Right kidney (tissue), 1 donor: ENCODE measurements around the gene TNFRSF1A.
"Not testable (repeated sequence)": the region's sequence is repeated elsewhere in the genome, so short reads cannot be mapped to it uniquely, and the experiment has no call there.

ENCODE experiments used
- DNase-seq: peaks from one replicate; pipeline ENCODE4 v3.0.0-alpha.2; 2016

The TNFRSF1A gene

GRCh38 chr12:6360080-6360571 lies 18.2 kb upstream of the TNFRSF1A start:
- DNase-seq: no peak

- no peak for DNase-seq
Observed at GRCh38 chr12:6358881-6359280, 17.0 kb upstream of the TNFRSF1A start.

- no peak for DNase-seq
Observed at GRCh38 chr12:6356374-6356820, 14.5 kb upstream of the TNFRSF1A start.

GRCh38 chr12:6355491-6356373 lies 13.9 kb upstream of the TNFRSF1A start:
- DNase-seq: no peak

GRCh38 chr12:6354495-6355393 lies 12.9 kb upstream of the TNFRSF1A start:
- DNase-seq: no peak

GRCh38 chr12:6352193-6353173 lies 10.6 kb upstream of the TNFRSF1A start:
- no peak for DNase-seq

- no peak for DNase-seq
Observed at GRCh38 chr12:6351622-6352021, 9.7 kb upstream of the TNFRSF1A start.

GRCh38 chr12:6347367-6348338 lies 5.8 kb upstream of the TNFRSF1A start:
- no peak for DNase-seq

- no peak for DNase-seq
Observed at GRCh38 chr12:6346942-6347341, 5.1 kb upstream of the TNFRSF1A start.

- DNase-seq: no peak
Observed at GRCh38 chr12:6346235-6346832, 4.5 kb upstream of the TNFRSF1A start.

- DNase-seq: no peak
Observed at GRCh38 chr12:6345319-6346091, 3.6 kb upstream of the TNFRSF1A start.

GRCh38 chr12:6344101-6344660 lies 2.3 kb upstream of the TNFRSF1A start:
- DNase-seq: not testable (repeated sequence)

GRCh38 chr12:6343518-6343917 lies 1.6 kb upstream of the TNFRSF1A start:
- DNase-seq: no peak

GRCh38 chr12:6342140-6342889 lies 439 bp upstream of the TNFRSF1A start:
- no peak for DNase-seq

GRCh38 chr12:6340745-6341416 lies 995 bp downstream of the TNFRSF1A start:
- no peak for DNase-seq

GRCh38 chr12:6340032-6340638 lies 1.7 kb downstream of the TNFRSF1A start:
- DNase-seq: no peak

GRCh38 chr12:6338955-6339354 lies 2.9 kb downstream of the TNFRSF1A start:
- DNase-seq: no peak
